Thoracic aorta (tissue), 2 donors: ENCODE results near the gene RNF145. TPM values are rescaled to one million over a fixed set of nuclear protein-coding genes. Genes with fewer than 3 reads are reported as not detected.

Source experiments
- ATAC-seq: fragments of 150-250 bp; one replicate; pipeline ENCODE4 v1.8.0; 2017; ENCODE audit warnings: low read depth; ENCODE audit not compliant: insufficient number of reproducible peaks, low FRiP score
- DNase-seq: peaks from one replicate; pipeline ENCODE4 v3.0.0-alpha.2; 2020; ENCODE audit warnings: low spot score
- H3K27ac ChIP-seq, 2 donors: fragments of 200-600 bp; sonication (generic); 1 replicate in 1 of 2; 2 replicates in 1 of 2; pipeline ENCODE4 v1.5.1; 2016; ENCODE audit warnings: mild to moderate bottlenecking in 2 of 2, moderate library complexity in 2 of 2
- H3K27me3 ChIP-seq: fragments of 200-600 bp; sonication (generic); replicated peaks from 2 replicates; pipeline ENCODE4 v1.6.0; 2016; ENCODE audit warnings: mild to moderate bottlenecking; ENCODE audit not compliant: insufficient read depth
- H3K36me3 ChIP-seq: fragments of 200-600 bp; sonication (generic); one replicate; pipeline ENCODE4 v1.5.1; 2016
- H3K4me1 ChIP-seq, 2 donors: fragments of 200-600 bp; sonication (generic); 1 replicate in 1 of 2; 2 replicates in 1 of 2; pipeline versions ENCODE4 v1.5.1 to v1.6.0; 2016; ENCODE audit warnings: low read depth in 2 of 2, mild to moderate bottlenecking in 1 of 2; ENCODE audit not compliant: control insufficient read depth in 1 of 2
- H3K4me3 ChIP-seq: fragments of 200-600 bp; sonication (generic); 2 replicates; pipeline ENCODE4 v1.5.1; 2016; ENCODE audit warnings: mild to moderate bottlenecking
- H3K9me3 ChIP-seq: fragments of 200-600 bp; sonication (generic); 2 replicates; pipeline ENCODE4 v1.5.1; 2016
- total RNA-seq, 2 donors: library from RNA; depleted of rRNA; stranded (reverse); fragments of >200 nt; gene quantifications; one replicate each; pipeline versions ENCODE4 v1.1.0 to v1.2.3, GENCODE V29; 2016
- TF ChIP-seq, protein P1 (sequence below): fragments of 200-600 bp; sonication (generic); IDR thresholded peaks from one replicate; pipeline ENCODE4 v1.5.1; 2019; ENCODE audit warnings: antibody characterized with exemption

RNF145 gene
- total RNA-seq, 2 donors from 2014 or later = 38.3 to 46.1 TPM

DNA sequence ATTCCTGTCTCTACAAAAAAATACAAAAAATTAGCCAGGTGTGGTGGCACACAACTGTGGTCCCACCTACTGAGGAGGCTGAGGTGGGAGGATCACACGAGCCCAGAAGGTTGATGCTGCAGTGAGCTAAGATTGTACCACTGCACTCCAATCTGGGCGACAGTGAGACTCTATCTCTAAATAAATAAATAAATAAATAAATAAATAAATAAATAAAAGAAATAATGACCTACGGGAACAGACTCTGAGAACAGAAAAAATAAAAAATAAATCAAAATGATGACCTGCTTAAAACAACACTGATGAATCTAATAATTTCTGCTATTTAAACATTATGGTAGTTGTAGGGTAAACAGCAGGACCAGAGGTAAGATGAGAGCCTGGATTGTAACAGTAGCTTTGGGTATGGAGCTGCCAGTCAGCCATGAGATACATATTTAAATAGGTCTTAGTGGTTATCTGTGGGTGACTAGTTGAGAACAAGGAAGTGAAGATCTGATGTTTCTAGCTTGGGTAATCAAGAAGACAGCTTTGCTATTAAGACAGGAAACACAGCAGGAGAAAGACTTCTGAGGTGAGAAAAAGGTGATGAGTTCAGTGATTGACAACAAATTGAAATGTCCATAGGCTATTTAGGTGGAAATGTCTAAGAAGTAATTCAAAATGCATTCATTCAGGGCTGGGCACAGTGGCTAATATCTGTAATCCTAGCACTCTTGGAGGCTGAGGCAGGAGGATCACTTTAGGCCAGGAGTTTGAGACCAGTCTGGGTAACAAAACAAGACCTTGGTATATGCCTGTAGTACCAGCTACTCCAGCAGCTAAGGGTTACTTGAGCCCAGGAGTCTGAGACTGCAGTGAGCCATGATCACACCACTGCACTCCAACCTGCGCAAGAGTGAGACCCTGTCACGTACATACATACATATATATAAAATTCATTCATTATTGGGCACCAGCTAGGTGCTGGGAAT is 11.0 kb downstream of the RNF145 start:
- Histone ChIP-seq H3K27ac (no peak overlapping the region), H3K9me3 (no peaks in the 10 kb centered on the region), H3K4me3 (no peak overlapping the region), H3K36me3 (peaks cover 8% of the 10 kb centered on the region), H3K27me3 (no peaks in the 10 kb centered on the region), H3K4me1 (peaks cover 13 to 20% of the 10 kb centered on the region in 2 donors)
- TF ChIP-seq, protein P1, sequence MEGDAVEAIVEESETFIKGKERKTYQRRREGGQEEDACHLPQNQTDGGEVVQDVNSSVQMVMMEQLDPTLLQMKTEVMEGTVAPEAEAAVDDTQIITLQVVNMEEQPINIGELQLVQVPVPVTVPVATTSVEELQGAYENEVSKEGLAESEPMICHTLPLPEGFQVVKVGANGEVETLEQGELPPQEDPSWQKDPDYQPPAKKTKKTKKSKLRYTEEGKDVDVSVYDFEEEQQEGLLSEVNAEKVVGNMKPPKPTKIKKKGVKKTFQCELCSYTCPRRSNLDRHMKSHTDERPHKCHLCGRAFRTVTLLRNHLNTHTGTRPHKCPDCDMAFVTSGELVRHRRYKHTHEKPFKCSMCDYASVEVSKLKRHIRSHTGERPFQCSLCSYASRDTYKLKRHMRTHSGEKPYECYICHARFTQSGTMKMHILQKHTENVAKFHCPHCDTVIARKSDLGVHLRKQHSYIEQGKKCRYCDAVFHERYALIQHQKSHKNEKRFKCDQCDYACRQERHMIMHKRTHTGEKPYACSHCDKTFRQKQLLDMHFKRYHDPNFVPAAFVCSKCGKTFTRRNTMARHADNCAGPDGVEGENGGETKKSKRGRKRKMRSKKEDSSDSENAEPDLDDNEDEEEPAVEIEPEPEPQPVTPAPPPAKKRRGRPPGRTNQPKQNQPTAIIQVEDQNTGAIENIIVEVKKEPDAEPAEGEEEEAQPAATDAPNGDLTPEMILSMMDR = no peak
- DNase-seq (no peak), ATAC-seq (no peak)

DNA sequence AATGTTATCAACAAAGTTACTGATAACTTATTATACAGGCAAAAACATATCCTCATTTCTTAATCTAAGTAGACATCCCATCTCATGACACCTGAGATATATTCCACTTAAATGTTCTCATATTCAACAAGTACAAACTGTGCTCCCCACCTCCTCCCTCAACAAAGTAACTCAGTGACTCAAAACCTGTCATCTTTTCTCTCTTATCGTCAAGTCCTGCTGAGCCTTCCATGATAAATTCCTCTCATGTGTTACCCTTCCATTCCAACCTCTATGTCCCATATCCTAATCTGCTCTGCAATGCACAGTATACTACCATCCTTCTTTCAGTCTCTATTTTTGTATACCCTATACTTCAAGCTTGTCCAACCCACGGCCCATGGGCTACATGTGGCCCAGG is 13.6 kb downstream of the RNF145 start:
- TF ChIP-seq, protein P1 = no peak
- peaks cover 8% of the 10 kb centered on the region for H3K36me3 ChIP-seq
- H3K4me1 ChIP-seq = no peaks in the 10 kb centered on the region
- no peak overlapping the region for H3K27ac ChIP-seq
- no peak for ATAC-seq
- no peaks in the 10 kb centered on the region for H3K27me3 ChIP-seq
- no peaks in the 10 kb centered on the region for H3K9me3 ChIP-seq
- DNase-seq = no peak
- H3K4me3 ChIP-seq = no peak overlapping the region

DNA sequence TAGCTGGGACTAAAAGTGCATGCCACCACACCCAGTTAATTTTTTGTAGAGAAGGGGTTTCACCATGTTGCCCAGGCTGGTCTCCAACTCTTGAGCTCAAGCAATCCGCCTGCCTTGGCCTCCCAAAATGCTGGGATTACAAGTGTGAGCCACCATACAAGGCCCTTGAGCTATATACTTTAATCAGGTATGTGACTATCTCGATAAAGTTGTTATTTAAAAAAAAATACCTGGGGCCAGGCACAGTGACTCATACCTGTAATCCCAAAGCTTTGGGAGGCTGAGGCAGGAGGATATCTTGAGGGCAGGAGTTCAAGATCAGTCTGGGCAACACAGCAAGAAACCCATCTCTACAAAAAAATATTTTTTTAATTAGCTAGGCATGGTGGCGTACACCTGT is 19.2 kb downstream of the RNF145 start:
- DNase-seq (no peak), ATAC-seq (no peak)
- Histone ChIP-seq H3K27me3 (no peaks in the 10 kb centered on the region), H3K4me3 (no peak overlapping the region), H3K27ac (no peak overlapping the region), H3K9me3 (no peaks in the 10 kb centered on the region), H3K4me1 (peaks cover 0 to 17% of the 10 kb centered on the region in 2 donors), H3K36me3 (peaks cover 8% of the 10 kb centered on the region)
- TF ChIP-seq, protein P1 = no peak

DNA sequence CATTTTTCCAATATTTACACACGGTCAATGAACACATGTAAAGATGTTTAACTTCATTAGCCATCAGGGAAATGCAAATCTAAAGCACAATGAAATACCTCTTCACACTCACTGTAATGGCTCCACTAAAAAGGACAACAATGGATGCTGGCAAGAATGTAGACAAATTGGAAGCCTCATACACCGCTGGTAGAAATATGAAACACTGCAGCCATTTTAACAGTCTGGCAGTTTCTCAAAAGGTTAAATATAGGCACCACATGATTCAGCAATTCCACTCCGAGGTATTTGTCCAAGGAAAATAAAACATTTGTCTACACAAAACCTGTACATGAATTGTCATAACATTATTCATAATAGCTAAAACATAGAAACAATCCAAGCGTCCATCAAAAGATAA is 20.0 kb downstream of the RNF145 start:
- TF ChIP-seq, protein P1 = no peak
- no peak for ATAC-seq
- no peaks in the 10 kb centered on the region for H3K27me3 ChIP-seq
- DNase-seq = no peak
- H3K4me1 ChIP-seq = peaks cover 4 to 21% of the 10 kb centered on the region in 2 donors
- H3K27ac ChIP-seq = no peak overlapping the region
- H3K9me3 ChIP-seq = no peaks in the 10 kb centered on the region
- H3K4me3 ChIP-seq = no peak overlapping the region
- H3K36me3 ChIP-seq = peaks cover 6% of the 10 kb centered on the region

DNA sequence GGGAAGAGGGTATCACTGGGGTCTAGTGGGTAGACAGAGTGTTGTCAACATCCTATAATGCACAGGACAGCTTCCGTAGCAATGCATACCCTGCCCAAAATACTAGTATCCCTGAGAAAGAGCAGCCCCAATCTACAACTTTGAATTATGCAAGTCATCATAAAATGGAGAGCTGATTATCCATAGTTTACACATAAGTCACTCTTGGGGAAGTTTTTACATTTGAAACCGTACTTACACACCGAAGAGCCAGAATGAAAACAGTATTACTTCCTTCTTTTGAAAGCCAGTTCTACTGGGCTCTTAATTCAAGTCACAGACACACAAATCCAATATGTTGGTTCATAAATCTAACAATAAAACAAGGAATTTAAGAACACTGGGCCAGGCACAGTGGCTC is 21.6 kb downstream of the RNF145 start:
- H3K36me3 ChIP-seq = no peaks in the 10 kb centered on the region
- TF ChIP-seq, protein P1 = no peak
- ATAC-seq = no peak
- DNase-seq = no peak
- no peak overlapping the region for H3K27ac ChIP-seq
- H3K27me3 ChIP-seq = no peaks in the 10 kb centered on the region
- peaks cover 10 to 27% of the 10 kb centered on the region in 2 donors for H3K4me1 ChIP-seq
- H3K4me3 ChIP-seq = no peak overlapping the region
- H3K9me3 ChIP-seq = no peaks in the 10 kb centered on the region
